Measurements from ENCODE around the gene TTC12.
"Not testable (repeated sequence)": the region's sequence is repeated elsewhere in the genome, so short reads cannot be mapped to it uniquely, and the experiment has no call there.

GRCh38 chr11:113298496-113298895 is 15.9 kb upstream of the TTC12 start:
- TF ChIP-seq CTCF (conservative IDR thresholded peaks at IDR 0.05); EZH2 (IDR thresholded peaks at IDR 0.05; ENCODE audit: low read depth): not testable (repeated sequence)
